DOHH2 (cell line): ENCODE results near the gene NINJ1.
A peak's percentile ranks its signal among the peaks of the same experiment; 100 is the strongest.

Experiments
- H3F3A ChIP-seq: fragments of 200-600 bp; sonication (generic), shearing (Covaris generic); 2 replicates; pipeline ENCODE4 v1.6.0; 2016; ENCODE audit warnings: antibody characterized with exemption, mild to moderate bottlenecking; ENCODE audit not compliant: control insufficient read depth, insufficient read depth
- H3K27ac ChIP-seq: fragments of 200-600 bp; sonication (generic); 2 replicates; pipeline ENCODE4 v1.5.1; 2014; ENCODE audit warnings: low read depth, mild to moderate bottlenecking, low read length, moderate library complexity
- H3K27me3 ChIP-seq: fragments of 200-600 bp; sonication (generic); 2 replicates; pipeline ENCODE4 v1.6.1; 2014; ENCODE audit warnings: mild to moderate bottlenecking, low read length, mixed read lengths; ENCODE audit not compliant: control insufficient read depth
- H3K36me3 ChIP-seq: fragments of 200-600 bp; sonication (generic); 2 replicates; pipeline ENCODE4 v1.6.1; 2014; ENCODE audit warnings: mild to moderate bottlenecking, low read length, moderate library complexity, mixed read lengths; ENCODE audit not compliant: control insufficient read depth
- H3K4me1 ChIP-seq: fragments of 200-600 bp; sonication (generic); 2 replicates; pipeline ENCODE4 v1.6.1; 2014; ENCODE audit warnings: mild to moderate bottlenecking, low read length, mixed read lengths; ENCODE audit not compliant: control insufficient read depth
- H3K4me2 ChIP-seq: fragments of 200-600 bp; sonication (generic); 2 replicates; pipeline ENCODE4 v1.6.0; 2014; ENCODE audit warnings: mild to moderate bottlenecking, low read length, moderate library complexity
- H3K4me3 ChIP-seq: fragments of 200-600 bp; sonication (generic); 2 replicates; pipeline ENCODE4 v1.5.1; 2014; ENCODE audit warnings: mild to moderate bottlenecking, low read length, mixed read lengths
- H3K79me2 ChIP-seq: fragments of 200-600 bp; sonication (generic); 2 replicates; pipeline ENCODE4 v1.6.1; 2014; ENCODE audit warnings: mild to moderate bottlenecking, low read length, mixed read lengths; ENCODE audit not compliant: control insufficient read depth
- H3K9me2 ChIP-seq: fragments of 200-600 bp; sonication (generic); replicated peaks from 2 replicates; pipeline ENCODE4 v1.6.1; 2014; ENCODE audit warnings: mild to moderate bottlenecking, low read length, mixed read lengths; ENCODE audit not compliant: control insufficient read depth
- H3K9me3 ChIP-seq: fragments of 200-600 bp; sonication (generic); 2 replicates; pipeline ENCODE4 v1.6.1; 2014; ENCODE audit warnings: antibody characterized with exemption, low read length, mixed read lengths; ENCODE audit not compliant: control insufficient read depth, insufficient read depth
- H4K20me1 ChIP-seq: fragments of 200-600 bp; sonication (generic); 2 replicates; pipeline ENCODE4 v1.6.0; 2014; ENCODE audit warnings: low read depth, mild to moderate bottlenecking, antibody characterized with exemption, low read length, moderate library complexity; ENCODE audit not compliant: control insufficient read depth, insufficient read depth
- EZH2phosphoT487 ChIP-seq: fragments of 200-600 bp; sonication (generic); IDR thresholded peaks from 2 replicates; pipeline ENCODE4 v1.6.1; 2017; ENCODE audit warnings: borderline replicate concordance, mild to moderate bottlenecking, antibody characterized with exemption, low read length, moderate library complexity, mixed read lengths
- TF ChIP-seq, protein P1 (sequence below): fragments of 200-600 bp; sonication (generic); IDR thresholded peaks from one replicate; pipeline ENCODE4 v1.5.1; 2014; ENCODE audit warnings: antibody characterized with exemption, mild to moderate bottlenecking, low read depth, low read length; ENCODE audit not compliant: poor library complexity, severe bottlenecking

The NINJ1 gene

DNA sequence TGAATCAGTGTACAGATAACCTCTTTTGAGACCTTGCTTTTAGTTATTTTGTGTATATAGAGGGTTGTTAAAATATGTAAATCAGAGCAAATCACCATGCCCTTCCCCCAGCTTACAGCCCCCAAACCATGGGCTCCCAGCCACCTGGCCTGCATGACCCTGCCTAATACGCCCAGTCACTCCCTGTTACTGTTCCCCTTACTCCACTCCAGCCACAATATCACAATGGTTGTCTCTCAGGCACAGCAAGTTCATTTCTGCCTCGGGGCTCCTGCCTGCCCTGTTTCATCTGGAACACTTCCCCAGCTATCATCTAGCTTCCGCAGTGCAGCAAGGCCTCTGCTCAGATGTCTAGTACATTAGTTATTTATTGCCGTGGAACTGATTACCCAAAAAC lies 43.0 kb downstream of the NINJ1 start:
- no peak for TF ChIP-seq EZH2phosphoT487
- TF ChIP-seq, protein P1, sequence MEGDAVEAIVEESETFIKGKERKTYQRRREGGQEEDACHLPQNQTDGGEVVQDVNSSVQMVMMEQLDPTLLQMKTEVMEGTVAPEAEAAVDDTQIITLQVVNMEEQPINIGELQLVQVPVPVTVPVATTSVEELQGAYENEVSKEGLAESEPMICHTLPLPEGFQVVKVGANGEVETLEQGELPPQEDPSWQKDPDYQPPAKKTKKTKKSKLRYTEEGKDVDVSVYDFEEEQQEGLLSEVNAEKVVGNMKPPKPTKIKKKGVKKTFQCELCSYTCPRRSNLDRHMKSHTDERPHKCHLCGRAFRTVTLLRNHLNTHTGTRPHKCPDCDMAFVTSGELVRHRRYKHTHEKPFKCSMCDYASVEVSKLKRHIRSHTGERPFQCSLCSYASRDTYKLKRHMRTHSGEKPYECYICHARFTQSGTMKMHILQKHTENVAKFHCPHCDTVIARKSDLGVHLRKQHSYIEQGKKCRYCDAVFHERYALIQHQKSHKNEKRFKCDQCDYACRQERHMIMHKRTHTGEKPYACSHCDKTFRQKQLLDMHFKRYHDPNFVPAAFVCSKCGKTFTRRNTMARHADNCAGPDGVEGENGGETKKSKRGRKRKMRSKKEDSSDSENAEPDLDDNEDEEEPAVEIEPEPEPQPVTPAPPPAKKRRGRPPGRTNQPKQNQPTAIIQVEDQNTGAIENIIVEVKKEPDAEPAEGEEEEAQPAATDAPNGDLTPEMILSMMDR: no peak
- Histone ChIP-seq H3K9me3 (no peaks in the 10 kb centered on the region), H3K27ac (no peak overlapping the region)

DNA sequence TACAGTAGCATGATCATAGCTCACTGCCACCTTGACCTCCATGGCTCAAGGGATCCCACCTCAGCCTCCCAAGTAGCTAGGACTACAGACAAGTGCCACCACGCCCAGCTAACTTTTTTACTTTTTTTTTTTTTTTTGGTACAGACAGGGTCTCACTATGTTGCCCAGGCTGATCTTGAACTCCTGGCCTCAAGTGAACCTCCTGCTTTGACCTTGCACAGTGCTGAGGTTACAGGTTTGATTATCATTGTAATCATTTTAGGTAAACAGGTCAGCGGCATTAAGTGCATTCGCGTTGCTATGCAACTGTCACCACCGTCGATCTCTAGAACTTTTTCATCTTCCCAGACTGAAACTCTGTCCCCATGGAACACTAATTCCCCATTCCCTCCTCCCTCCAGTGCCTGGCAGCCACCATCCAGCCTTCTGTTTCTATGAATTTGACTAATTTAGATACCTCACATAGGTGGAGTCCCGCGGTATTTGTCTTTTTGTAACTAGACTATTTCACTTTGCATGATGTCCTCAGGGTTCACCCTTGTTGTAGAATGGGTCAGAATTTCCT lies 43.9 kb downstream of the NINJ1 start:
- Histone ChIP-seq H3K9me3 (no peaks in the 10 kb centered on the region), H3K4me1 (peaks cover 51% of the 10 kb centered on the region), H3K9me2 (no peaks in the 10 kb centered on the region), H3K4me3 (no peak overlapping the region), H3K27me3 (no peaks in the 10 kb centered on the region), H3K79me2 (no peaks in the 10 kb centered on the region), H3K36me3 (peaks cover 11% of the 10 kb centered on the region), H4K20me1 (no peaks in the 10 kb centered on the region), H3K4me2 (no peak overlapping the region), H3K27ac (no peak overlapping the region), H3F3A (peaks cover 16% of the 10 kb centered on the region; the same call in 1 of the 2 replicates)
- no peak for TF ChIP-seq EZH2phosphoT487
- TF ChIP-seq, protein P1: no peak

More for the DNA sequence above, 43.0 kb downstream of the NINJ1 start:
- H3K27me3 ChIP-seq: no peaks in the 10 kb centered on the region
- peaks cover 52% of the 10 kb centered on the region for H3K4me1 ChIP-seq
- no peak overlapping the region for H3K4me3 ChIP-seq
- H3K4me2 ChIP-seq: peak overlapping the region; percentile 96; the same call in 1 of the 2 replicates
- no peaks in the 10 kb centered on the region for H4K20me1 ChIP-seq
- no peaks in the 10 kb centered on the region for H3K79me2 ChIP-seq
- peaks cover 4% of the 10 kb centered on the region; the same call in 1 of the 2 replicates for H3K36me3 ChIP-seq
- H3K9me2 ChIP-seq: no peaks in the 10 kb centered on the region
- H3F3A ChIP-seq: peaks cover 16% of the 10 kb centered on the region; the same call in 1 of the 2 replicates

DNA sequence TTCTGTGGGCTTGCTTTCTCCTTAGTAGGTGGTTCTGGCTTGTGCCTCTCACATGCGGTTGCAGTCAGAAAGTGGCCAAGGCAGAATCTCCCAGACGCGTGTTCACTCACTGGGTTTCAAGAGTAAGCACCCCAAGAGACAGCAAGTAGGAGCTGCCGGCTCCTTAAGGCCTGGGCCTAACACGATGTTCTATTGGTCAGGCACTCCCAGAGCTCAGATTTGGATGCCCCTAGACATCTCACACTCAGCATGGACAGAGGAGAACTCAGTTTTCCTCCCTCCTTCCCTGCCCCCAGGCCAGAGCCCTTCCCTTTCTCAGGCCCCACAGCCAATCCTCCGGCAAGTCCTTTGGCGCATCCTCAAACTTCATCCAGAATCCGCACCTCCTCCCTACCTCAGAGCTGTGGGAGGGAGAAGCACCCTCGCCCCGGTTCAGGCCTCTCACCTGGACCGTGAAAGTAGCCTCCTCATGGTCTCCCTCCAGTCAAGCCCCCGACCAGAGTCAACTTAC lies 44.5 kb downstream of the NINJ1 start:
- H3K9me3 ChIP-seq: no peaks in the 10 kb centered on the region
- H3K4me2 ChIP-seq: no peak overlapping the region
- no peak overlapping the region for H3K4me3 ChIP-seq
- peaks cover 15% of the 10 kb centered on the region; the same call in 1 of the 2 replicates for H3F3A ChIP-seq
- no peaks in the 10 kb centered on the region for H3K79me2 ChIP-seq
- peaks cover 44% of the 10 kb centered on the region for H3K4me1 ChIP-seq
- no peaks in the 10 kb centered on the region for H3K27me3 ChIP-seq
- no peaks in the 10 kb centered on the region for H3K9me2 ChIP-seq
- no peaks in the 10 kb centered on the region for H4K20me1 ChIP-seq
- no peak overlapping the region for H3K27ac ChIP-seq
- no peak for TF ChIP-seq EZH2phosphoT487
- TF ChIP-seq, protein P1: no peak
- H3K36me3 ChIP-seq: peaks cover 16% of the 10 kb centered on the region
